Central memory CD4-positive, alpha-beta T cell (primary cell): ENCODE data around the gene NOP9.
"Not testable (repeated sequence)": the region's sequence is repeated elsewhere in the genome, so short reads cannot be mapped to it uniquely, and the experiment has no call there.

ENCODE experiments used
- DNase-seq: peaks from one replicate; pipeline ENCODE4 v3.0.0; 2022

NOP9 gene

DNA sequence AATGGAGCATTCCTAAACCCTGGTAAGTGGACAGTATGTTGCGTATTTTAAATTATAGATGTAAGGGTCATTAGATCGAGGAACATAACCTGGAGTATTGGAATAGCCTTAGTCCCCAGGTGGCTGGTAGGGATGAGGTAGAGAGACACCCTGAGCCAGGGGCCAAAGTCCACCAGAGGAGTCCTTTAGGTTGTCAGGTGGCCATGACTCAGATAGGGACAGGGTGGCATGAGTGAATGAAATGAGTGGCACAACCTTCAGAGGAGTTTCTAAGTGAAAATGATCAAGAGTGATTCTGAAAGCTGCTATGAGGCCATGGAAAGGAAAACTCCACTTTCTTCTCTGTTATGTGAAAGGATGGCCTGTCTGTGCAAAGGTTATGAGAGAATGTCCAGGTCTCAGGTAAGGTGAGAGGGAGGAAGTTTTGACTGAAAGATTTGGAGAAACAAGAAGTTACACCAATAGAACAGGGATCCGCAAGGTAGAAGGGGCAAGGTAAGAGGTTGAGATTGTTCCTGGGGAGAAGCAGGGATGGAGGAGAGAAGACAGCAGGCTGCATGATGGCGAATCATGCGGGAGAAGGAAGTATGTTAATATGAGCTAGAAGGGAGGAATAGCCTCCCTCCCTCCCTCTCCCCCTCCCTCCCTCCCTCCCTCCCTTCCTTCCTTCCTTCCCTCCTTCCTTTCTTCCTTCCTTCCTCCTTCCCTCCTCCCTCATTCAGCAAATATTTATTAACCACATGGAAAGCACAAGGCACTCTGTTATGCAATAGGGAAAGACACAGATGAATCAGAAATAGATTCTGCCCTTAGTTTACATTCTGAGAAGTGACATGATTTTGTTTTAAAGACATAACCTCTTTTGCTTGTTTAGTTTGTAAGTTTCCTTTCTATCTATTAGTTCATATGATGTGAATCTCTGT, 54.2 kb downstream of the NOP9 start:
- DNase-seq: no peak

DNA sequence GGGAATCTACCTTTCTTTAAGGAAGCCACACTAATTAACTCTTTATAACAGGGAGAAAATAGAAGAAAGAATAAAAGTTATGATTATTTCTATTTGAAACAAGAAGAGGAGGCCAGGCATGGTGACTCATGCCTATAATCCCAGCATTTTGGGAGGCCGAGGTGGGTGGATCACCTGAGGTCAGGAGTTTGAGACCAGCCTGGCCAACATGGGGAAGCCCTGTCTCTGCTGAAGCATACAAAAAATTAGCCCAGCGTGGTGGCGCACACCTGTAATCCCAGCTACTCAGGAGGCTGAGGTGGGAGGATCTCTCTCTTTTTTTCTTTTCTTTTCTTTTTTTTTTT, 54.8 kb downstream of the NOP9 start:
- DNase-seq: not testable (repeated sequence)

DNA sequence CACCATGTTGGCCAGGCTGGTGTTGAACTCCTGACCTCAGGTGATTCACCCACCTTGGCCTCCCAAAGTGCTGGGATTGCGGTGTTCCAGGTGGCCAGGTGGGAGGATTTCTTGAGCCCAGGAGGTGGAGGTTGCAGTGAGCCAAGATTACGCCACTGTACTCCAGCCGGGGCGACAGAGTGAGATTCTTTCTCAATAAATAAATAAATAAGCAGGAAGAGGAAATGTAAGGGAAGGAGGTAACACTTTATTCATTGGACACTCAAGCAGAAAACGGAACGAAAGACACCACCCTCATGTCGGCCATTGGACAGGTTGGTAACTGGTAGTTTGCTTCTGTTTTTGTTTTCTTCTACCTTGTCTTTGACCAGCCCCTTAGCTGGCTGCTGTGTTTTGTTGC, 55.4 kb downstream of the NOP9 start:
- no peak for DNase-seq

DNA sequence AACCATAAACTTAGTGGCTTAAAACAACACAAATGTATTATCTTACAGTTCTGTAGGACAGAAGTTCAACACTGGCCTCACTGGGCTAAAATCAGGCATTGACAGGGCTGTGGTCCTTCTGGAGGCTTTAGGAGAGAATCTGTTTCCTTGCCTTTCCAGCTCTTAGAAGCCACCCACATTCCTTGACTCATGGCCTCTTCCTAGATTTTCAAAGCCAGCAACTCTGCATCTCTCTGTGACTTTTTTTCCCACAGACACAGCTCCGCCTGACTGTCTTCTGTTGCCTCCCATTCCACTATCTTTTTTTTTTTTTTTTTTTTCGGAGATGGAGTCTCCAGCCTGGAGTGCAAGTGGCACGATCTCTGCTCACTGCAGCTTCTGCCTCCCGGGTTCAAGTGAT, 56.6 kb downstream of the NOP9 start:
- no peak for DNase-seq
